PFSK-1 (cell line): Measurements from ENCODE around the gene VPS37C.

ENCODE experiments used
- POLR2AphosphoS5 ChIP-seq: IDR thresholded peaks from 2 replicates; pipeline ENCODE4 v1.6.1; 2012; ENCODE audit warnings: low read depth, mild to moderate bottlenecking, control low read depth, low read length, moderate library complexity
- REST ChIP-seq, 2 experiments: IDR thresholded peaks; 2 replicates each; pipeline versions ENCODE4 v1.6.1 to v1.8.0; 2011 to 2012; ENCODE audit warnings: low read depth in 2 of 2, low read length in 2 of 2, control low read depth in 1 of 2, inconsistent platforms in 1 of 2, mild to moderate bottlenecking in 1 of 2, moderate library complexity in 1 of 2; ENCODE audit not compliant: insufficient read depth in 1 of 2
- SIN3A ChIP-seq: IDR thresholded peaks from 2 replicates; pipeline ENCODE4 v1.6.1; 2012; ENCODE audit warnings: mild to moderate bottlenecking, low read length, moderate library complexity, borderline replicate concordance; ENCODE audit not compliant: insufficient read depth
- TAF1 ChIP-seq: IDR thresholded peaks from 2 replicates; pipeline ENCODE4 v1.6.1; 2012; ENCODE audit warnings: low read length, control low read depth, borderline replicate concordance; ENCODE audit not compliant: insufficient read depth

- no peak for TF ChIP-seq TAF1
- no peak for TF ChIP-seq POLR2AphosphoS5
- TF ChIP-seq SIN3A: no peak
- TF ChIP-seq REST (IDR thresholded peaks at IDR 0.05; ENCODE audit: insufficient read depth in 1 of 2, low read depth in 2 of 2, low read length in 2 of 2): no peak
Observed at GRCh38 chr11:61194981-61195695, 33.9 kb upstream of the VPS37C start.
